GM23338 (cell line): ENCODE measurements around the gene UNC13C.

Experiments
- CREB1 ChIP-seq: fragments of 250-450 bp; sonication (Bioruptor Pico); IDR thresholded peaks from 2 replicates; pipeline ENCODE4 v1.5.0; 2020; ENCODE audit warnings: low read depth, mild to moderate bottlenecking, moderate library complexity
- CTCF ChIP-seq, 2 experiments: fragments of 200-600 bp in 1 of 2; sonication (generic) in 1 of 2; conservative IDR thresholded peaks; 2 replicates each; pipeline versions ENCODE4 v1.5.1 to v1.6.1; 2016 to 2017; ENCODE audit warnings: antibody characterized with exemption in 2 of 2, low read depth in 2 of 2, mild to moderate bottlenecking in 2 of 2, moderate library complexity in 1 of 2
- EZH2phosphoT487 ChIP-seq: fragments of 200-600 bp; sonication (generic); IDR thresholded peaks from one replicate; pipeline ENCODE4 v1.8.1; 2018; ENCODE audit warnings: antibody characterized with exemption; ENCODE audit not compliant: unreplicated experiment
- POLR2AphosphoS5 ChIP-seq: IDR thresholded peaks from 2 replicates; pipeline ENCODE4 v1.6.1; 2016; ENCODE audit warnings: antibody characterized with exemption, low read depth

GRCh38 chr15:54585063-54585462 lies 606.8 kb downstream of the UNC13C start:
- TF ChIP-seq CTCF (conservative IDR thresholded peaks at IDR 0.05; ENCODE audit: low read depth in 2 of 2) (no peak), CREB1 (CRISPR knock-in tag) (no peak), EZH2phosphoT487 (no peak), POLR2AphosphoS5 (no peak)
